Measurements from ENCODE around the gene GFOD1.

- TF ChIP-seq CTCF (conservative IDR thresholded peaks at IDR 0.05; ENCODE audit: low read length) (no peak; the same call in 1 of the 2 replicates), EZH2phosphoT487 (IDR thresholded peaks at IDR 0.05; ENCODE audit: borderline replicate concordance) (no peak)
These were observed 73.4 kb downstream of the GFOD1 start for GRCh38 chr6:13413900-13414555.
